ENCODE results near the gene TNS1. TPM values are rescaled to one million over a fixed set of nuclear protein-coding genes. Genes with fewer than 3 reads are reported as not detected.

Gene TNS1
- total RNA-seq, 1 experiment from 2014 or later, result 0.49 TPM

- POLR2A ChIA-PET, result no interaction called here
These were observed 123.7 kb downstream of the TNS1 start for GRCh38 chr2:217878915-217879590.

GRCh38 chr2:217877866-217878265, 124.9 kb downstream of the TNS1 start:
- no peak overlapping the region for H3K4me3 ChIP-seq (ENCODE audit: low read depth in 2 of 2, low read length in 2 of 2)
- H3K27ac ChIP-seq (ENCODE audit: low read length), result no peak overlapping the region
- DNase-seq (ENCODE audit: low read depth, low spot score) (no peak), ATAC-seq (no peak)
- H3K36me3 ChIP-seq (ENCODE audit: control insufficient read depth, insufficient read depth, low read length), result no peaks in the 10 kb centered on the region
- H3K4me1 ChIP-seq (ENCODE audit: control insufficient read depth, insufficient read depth, low read length), result no peaks in the 10 kb centered on the region
- H3K9me3 ChIP-seq (ENCODE audit: control insufficient read depth, insufficient read depth, low read depth, low read length), result no peaks in the 10 kb centered on the region
- BruUV-seq (replicated peaks), result no TSS peak
- POLR2A ChIA-PET, result no interaction called here
- CTCF ChIA-PET, result no interaction called here
- in situ Hi-C loops (cut with HindIII; ENCODE audit: low pct_unique_long_range_greater_than_20kb, low sequenced_read_pairs) (no loop called here), intact Hi-C loops (cut with micrococcal nuclease; ENCODE audit: unreplicated experiment) (no loop called here)
- H3K27me3 ChIP-seq (ENCODE audit: control insufficient read depth, insufficient read depth, low read length), result no peaks in the 10 kb centered on the region; the same call in 1 of the 2 replicates
- no peak for TF ChIP-seq REST (IDR thresholded peaks at IDR 0.05; ENCODE audit: insufficient read depth in 1 of 2, low read depth in 2 of 2, low read length in 1 of 2)
- no peak for TF ChIP-seq POLR2AphosphoS5 (IDR thresholded peaks at IDR 0.05; ENCODE audit: low read depth, low read length)
- TF ChIP-seq TCF7L2 (IDR thresholded peaks at IDR 0.05; ENCODE audit: low read depth, low read length), result no peak
- no peak for TF ChIP-seq CTCF (IDR thresholded peaks at IDR 0.05)
- no peak for TF ChIP-seq SIN3A (IDR thresholded peaks at IDR 0.05; ENCODE audit: borderline replicate concordance, insufficient read depth, low read depth, low read length)

More at GRCh38 chr2:217878915-217879590, 123.7 kb downstream of the TNS1 start:
- in situ Hi-C loops (cut with HindIII; ENCODE audit: low pct_unique_long_range_greater_than_20kb, low sequenced_read_pairs), result no loop called here
- no TSS peak for BruUV-seq (replicated peaks)
- Histone ChIP-seq H3K27me3 (ENCODE audit: control insufficient read depth, insufficient read depth, low read length) (no peaks in the 10 kb centered on the region; the same call in 1 of the 2 replicates), H3K4me1 (ENCODE audit: control insufficient read depth, insufficient read depth, low read length) (no peaks in the 10 kb centered on the region), H3K36me3 (ENCODE audit: control insufficient read depth, insufficient read depth, low read length) (no peaks in the 10 kb centered on the region), H3K9me3 (ENCODE audit: control insufficient read depth, insufficient read depth, low read depth, low read length) (no peaks in the 10 kb centered on the region), H3K4me3 (ENCODE audit: low read depth in 2 of 2, low read length in 2 of 2) (no peak overlapping the region), H3K27ac (ENCODE audit: low read length) (no peak overlapping the region)
- CTCF ChIA-PET, result no interaction called here
- ATAC-seq (no peak), DNase-seq (ENCODE audit: low read depth, low spot score) (no peak)
- intact Hi-C loops (cut with micrococcal nuclease; ENCODE audit: unreplicated experiment), result no loop called here
- TF ChIP-seq POLR2AphosphoS5 (IDR thresholded peaks at IDR 0.05; ENCODE audit: low read depth, low read length), result no peak
- TF ChIP-seq SIN3A (IDR thresholded peaks at IDR 0.05; ENCODE audit: borderline replicate concordance, insufficient read depth, low read depth, low read length), result no peak
- TF ChIP-seq CTCF (IDR thresholded peaks at IDR 0.05), result no peak
- no peak for TF ChIP-seq REST (IDR thresholded peaks at IDR 0.05; ENCODE audit: insufficient read depth in 1 of 2, low read depth in 2 of 2, low read length in 1 of 2)
- no peak for TF ChIP-seq TCF7L2 (IDR thresholded peaks at IDR 0.05; ENCODE audit: low read depth, low read length)

Data from Panc1 (cell line).